Measurements from ENCODE around the gene IFI30. TPM values are rescaled to one million over a fixed set of nuclear protein-coding genes. Genes with fewer than 3 reads are reported as not detected.

IFI30 gene
- total and polyA plus RNA-seq, 2 donors (not counting 1 experiment from before 2014, with no cell fraction given), result 8.8 to 50.9 TPM

DNA sequence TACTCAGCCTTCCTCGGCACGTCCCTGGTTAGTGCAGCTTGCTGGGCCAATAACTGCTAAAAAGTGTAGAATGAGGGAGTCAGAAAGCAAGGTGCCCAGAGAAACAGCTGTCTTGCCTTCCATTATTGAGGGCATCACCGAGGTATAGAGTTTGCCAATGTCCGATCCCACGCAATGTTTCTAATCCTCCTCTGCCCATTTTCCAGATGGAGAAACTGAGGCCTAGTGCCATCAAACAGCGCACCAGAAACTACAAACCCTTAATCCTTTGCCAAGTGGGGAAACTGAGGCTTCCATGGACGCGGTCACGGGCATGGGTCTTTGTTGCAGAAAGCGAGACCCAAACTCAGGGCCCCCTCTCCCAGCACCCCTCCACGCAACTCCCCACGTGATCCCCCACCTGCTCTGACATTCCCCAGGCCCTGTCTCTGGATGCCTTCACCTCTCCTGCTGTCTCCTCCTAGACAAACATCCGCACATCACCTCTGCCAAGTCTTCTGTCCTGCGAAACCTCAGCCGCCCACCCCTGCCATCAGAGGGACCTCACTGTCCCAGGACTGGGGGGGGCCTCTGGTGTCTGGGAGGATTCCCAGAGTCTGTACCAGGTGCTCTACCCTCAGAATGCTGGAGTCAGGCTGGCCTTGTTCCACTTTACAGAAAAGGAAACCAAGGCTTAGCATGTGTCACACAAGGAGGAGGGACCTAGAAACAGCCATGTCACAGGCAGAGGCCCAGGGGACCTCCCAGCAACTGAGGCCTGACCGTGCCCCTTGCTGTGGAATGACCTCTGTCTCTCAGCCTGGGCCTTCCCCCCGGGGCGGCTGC, 53.6 kb downstream of the IFI30 start:
- no peak overlapping the region for H3K9ac ChIP-seq (ENCODE audit: insufficient read depth, low read length)
- H3K27ac ChIP-seq (ENCODE audit: insufficient read depth, low read length), result no peak overlapping the region
- no peaks in the 10 kb centered on the region for H3K4me1 ChIP-seq (ENCODE audit: control insufficient read depth, extremely low read depth, insufficient read depth, low read length)
- H3K9me3 ChIP-seq (ENCODE audit: control insufficient read depth, insufficient read depth, low read depth, low read length), result no peaks in the 10 kb centered on the region
- TF ChIP-seq, protein P1, sequence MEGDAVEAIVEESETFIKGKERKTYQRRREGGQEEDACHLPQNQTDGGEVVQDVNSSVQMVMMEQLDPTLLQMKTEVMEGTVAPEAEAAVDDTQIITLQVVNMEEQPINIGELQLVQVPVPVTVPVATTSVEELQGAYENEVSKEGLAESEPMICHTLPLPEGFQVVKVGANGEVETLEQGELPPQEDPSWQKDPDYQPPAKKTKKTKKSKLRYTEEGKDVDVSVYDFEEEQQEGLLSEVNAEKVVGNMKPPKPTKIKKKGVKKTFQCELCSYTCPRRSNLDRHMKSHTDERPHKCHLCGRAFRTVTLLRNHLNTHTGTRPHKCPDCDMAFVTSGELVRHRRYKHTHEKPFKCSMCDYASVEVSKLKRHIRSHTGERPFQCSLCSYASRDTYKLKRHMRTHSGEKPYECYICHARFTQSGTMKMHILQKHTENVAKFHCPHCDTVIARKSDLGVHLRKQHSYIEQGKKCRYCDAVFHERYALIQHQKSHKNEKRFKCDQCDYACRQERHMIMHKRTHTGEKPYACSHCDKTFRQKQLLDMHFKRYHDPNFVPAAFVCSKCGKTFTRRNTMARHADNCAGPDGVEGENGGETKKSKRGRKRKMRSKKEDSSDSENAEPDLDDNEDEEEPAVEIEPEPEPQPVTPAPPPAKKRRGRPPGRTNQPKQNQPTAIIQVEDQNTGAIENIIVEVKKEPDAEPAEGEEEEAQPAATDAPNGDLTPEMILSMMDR (conservative IDR thresholded peaks at IDR 0.05 in 1 of 2, IDR thresholded peaks at IDR 0.05 in 1 of 2; ENCODE audit: low read depth in 1 of 2, low read length in 2 of 2), result no peak
- no peak for TF ChIP-seq EZH2 (IDR thresholded peaks at IDR 0.05; ENCODE audit: low read length, missing control alignments)
- H3K4me3 ChIP-seq (replicated peaks in 1 of 4; ENCODE audit: control extremely low read depth in 1 of 4, insufficient read depth in 1 of 4, low read depth in 3 of 4, low read length in 4 of 4), result no peak overlapping the region
- H3K79me2 ChIP-seq (ENCODE audit: control insufficient read depth, insufficient read depth, low read length), result no peaks in the 10 kb centered on the region
- no peak overlapping the region for H3K4me2 ChIP-seq (ENCODE audit: extremely low read depth, insufficient read depth, low read length)
- peaks cover 7% of the 10 kb centered on the region for H3K27me3 ChIP-seq (ENCODE audit: control insufficient read depth, insufficient read depth, low read length)
- no peak for DNase-seq (ENCODE audit: low read depth in 2 of 2)
- no peak overlapping the region for H2AFZ ChIP-seq (ENCODE audit: low read length)
- H4K20me1 ChIP-seq (ENCODE audit: control insufficient read depth, extremely low read depth, insufficient read depth, low read length), result no peaks in the 10 kb centered on the region
- no peaks in the 10 kb centered on the region for H3K36me3 ChIP-seq (ENCODE audit: control insufficient read depth, insufficient read depth, low read length)

Other genes starting within 250 kb of the IFI30 start
- gene CCDC124, start 240.8 kb upstream of the IFI30 start, total RNA-seq, result 31.1 and 37.2 TPM in 2 replicates
- gene CCDC124, start 240.8 kb upstream of the IFI30 start, polyA plus RNA-seq, result 44.3 and 54.0 TPM in 2 replicates
- gene KCNN1, start 206.7 kb upstream of the IFI30 start, total RNA-seq, result under 0.01 TPM in 2 replicates
- not detected in 2 replicates for gene KCNN1, start 206.7 kb upstream of the IFI30 start, polyA plus RNA-seq
- gene ARRDC2, start 165.6 kb upstream of the IFI30 start, total RNA-seq, result 3.9 and 9.1 TPM in 2 replicates
- gene ARRDC2, start 165.6 kb upstream of the IFI30 start, polyA plus RNA-seq, result 2.1 and 3.0 TPM in 2 replicates
- under 0.01 and 0.50 TPM in 2 replicates for gene IL12RB1, start 86.9 kb upstream of the IFI30 start, total RNA-seq
- 0.06 and 0.75 TPM in 2 replicates for gene IL12RB1, start 86.9 kb upstream of the IFI30 start, polyA plus RNA-seq
- gene MAST3, start 76.0 kb upstream of the IFI30 start, total RNA-seq, result 2.3 and 4.1 TPM in 2 replicates
- gene MAST3, start 76.0 kb upstream of the IFI30 start, polyA plus RNA-seq, result 2.0 and 2.3 TPM in 2 replicates
- 10.1 and 11.3 TPM in 2 replicates for gene PIK3R2, start 20.6 kb upstream of the IFI30 start, total RNA-seq
- 18.4 and 29.5 TPM in 2 replicates for gene PIK3R2, start 20.6 kb upstream of the IFI30 start, polyA plus RNA-seq
- 4.1 and 4.6 TPM in 2 replicates for gene MPV17L2, start 19.4 kb downstream of the IFI30 start, total RNA-seq
- 9.4 and 16.7 TPM in 2 replicates for gene MPV17L2, start 19.4 kb downstream of the IFI30 start, polyA plus RNA-seq
- gene RAB3A, start 30.2 kb downstream of the IFI30 start, total RNA-seq, result 0.77 and 2.0 TPM in 2 replicates
- gene RAB3A, start 30.2 kb downstream of the IFI30 start, polyA plus RNA-seq, result 3.6 and 10.1 TPM in 2 replicates
- 1.3 and 2.0 TPM in 2 replicates for gene PDE4C, start 52.6 kb downstream of the IFI30 start, total RNA-seq
- gene PDE4C, start 52.6 kb downstream of the IFI30 start, polyA plus RNA-seq, result 0.09 and 0.35 TPM in 2 replicates
- gene IQCN, start 100.6 kb downstream of the IFI30 start, total RNA-seq, result 0.51 and 0.83 TPM in 2 replicates
- 0.27 and 0.79 TPM in 2 replicates for gene IQCN, start 100.6 kb downstream of the IFI30 start, polyA plus RNA-seq
- 149 and 166 TPM in 2 replicates for gene JUND, start 107.8 kb downstream of the IFI30 start, total RNA-seq
- gene JUND, start 107.8 kb downstream of the IFI30 start, polyA plus RNA-seq, result 47.6 and 65.8 TPM in 2 replicates
- 70.9 and 124 TPM in 2 replicates for gene LSM4, start 149.3 kb downstream of the IFI30 start, total RNA-seq
- 50.9 and 97.2 TPM in 2 replicates for gene LSM4, start 149.3 kb downstream of the IFI30 start, polyA plus RNA-seq
- 63.9 and 78.8 TPM in 2 replicates for gene PGPEP1, start 166.8 kb downstream of the IFI30 start, total RNA-seq
- 17.0 and 25.4 TPM in 2 replicates for gene PGPEP1, start 166.8 kb downstream of the IFI30 start, polyA plus RNA-seq
- gene GDF15, start 212.3 kb downstream of the IFI30 start, total RNA-seq, result 140 and 210 TPM in 2 replicates
- 8.6 and 24.3 TPM in 2 replicates for gene GDF15, start 212.3 kb downstream of the IFI30 start, polyA plus RNA-seq
- 1.2 and 4.6 TPM in 2 replicates for gene LRRC25, start 223.8 kb downstream of the IFI30 start, total RNA-seq
- 0.10 and 0.25 TPM in 2 replicates for gene LRRC25, start 223.8 kb downstream of the IFI30 start, polyA plus RNA-seq
- gene SSBP4, start 245.6 kb downstream of the IFI30 start, total RNA-seq, result 58.6 and 76.5 TPM in 2 replicates
- gene SSBP4, start 245.6 kb downstream of the IFI30 start, polyA plus RNA-seq, result 12.8 and 16.5 TPM in 2 replicates

All from fibroblast of lung (primary cell).